ENCODE data around the gene SPEM3.

Gene SPEM3

DNA sequence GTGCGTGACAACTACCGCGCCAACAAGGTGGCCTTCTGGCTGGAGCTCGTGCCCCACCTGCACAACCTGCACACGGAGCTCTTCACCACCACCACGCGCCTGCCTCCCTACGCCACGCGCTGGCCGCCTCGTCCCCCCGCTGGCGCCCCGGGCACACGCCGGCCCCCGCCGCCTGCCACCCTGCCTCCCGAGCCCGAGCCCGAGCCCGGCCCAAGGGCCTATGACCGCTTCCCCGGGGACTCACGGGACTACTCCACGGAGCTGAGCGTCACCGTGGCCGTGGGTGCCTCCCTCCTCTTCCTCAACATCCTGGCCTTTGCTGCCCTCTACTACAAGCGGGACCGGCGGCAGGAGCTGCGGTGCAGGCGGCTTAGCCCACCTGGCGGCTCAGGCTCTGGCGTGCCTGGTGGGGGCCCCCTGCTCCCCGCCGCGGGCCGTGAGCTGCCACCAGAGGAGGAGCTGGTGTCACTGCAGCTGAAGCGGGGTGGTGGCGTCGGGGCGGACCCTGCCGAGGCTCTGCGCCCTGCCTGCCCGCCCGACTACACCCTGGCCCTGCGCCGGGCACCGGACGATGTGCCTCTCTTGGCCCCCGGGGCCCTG lies 11.5 kb upstream of the SPEM3 start:
- Histone ChIP-seq H3K27me3 (ENCODE audit: insufficient read depth, low read length, poor library complexity, severe bottlenecking) (no peaks in the 10 kb centered on the region), H3F3A (ENCODE audit: low read depth) (no peaks in the 10 kb centered on the region), H3K9ac (ENCODE audit: low read depth, low read length, poor library complexity, severe bottlenecking) (no peak overlapping the region), H2AFZ (ENCODE audit: low read length) (no peak overlapping the region), H3K36me3 (ENCODE audit: insufficient read depth, low read length) (no peaks in the 10 kb centered on the region), H3K4me3 (ENCODE audit: low read length, poor library complexity, severe bottlenecking) (no peak overlapping the region), H3K9me3 (ENCODE audit: insufficient read depth, low read depth, low read length) (no peaks in the 10 kb centered on the region), H3K79me2 (ENCODE audit: insufficient read depth, low read length) (no peaks in the 10 kb centered on the region), H3K4me2 (ENCODE audit: low read depth, low read length, poor library complexity, severe bottlenecking) (no peak overlapping the region), H3K9me2 (replicated peaks; ENCODE audit: low read depth, low read length) (no peaks in the 10 kb centered on the region), H4K20me1 (ENCODE audit: insufficient read depth, low read length, poor library complexity, severe bottlenecking) (no peaks in the 10 kb centered on the region), H3K4me1 (ENCODE audit: insufficient read depth, low read length, poor library complexity, severe bottlenecking) (no peaks in the 10 kb centered on the region)
- TF ChIP-seq, protein P1, sequence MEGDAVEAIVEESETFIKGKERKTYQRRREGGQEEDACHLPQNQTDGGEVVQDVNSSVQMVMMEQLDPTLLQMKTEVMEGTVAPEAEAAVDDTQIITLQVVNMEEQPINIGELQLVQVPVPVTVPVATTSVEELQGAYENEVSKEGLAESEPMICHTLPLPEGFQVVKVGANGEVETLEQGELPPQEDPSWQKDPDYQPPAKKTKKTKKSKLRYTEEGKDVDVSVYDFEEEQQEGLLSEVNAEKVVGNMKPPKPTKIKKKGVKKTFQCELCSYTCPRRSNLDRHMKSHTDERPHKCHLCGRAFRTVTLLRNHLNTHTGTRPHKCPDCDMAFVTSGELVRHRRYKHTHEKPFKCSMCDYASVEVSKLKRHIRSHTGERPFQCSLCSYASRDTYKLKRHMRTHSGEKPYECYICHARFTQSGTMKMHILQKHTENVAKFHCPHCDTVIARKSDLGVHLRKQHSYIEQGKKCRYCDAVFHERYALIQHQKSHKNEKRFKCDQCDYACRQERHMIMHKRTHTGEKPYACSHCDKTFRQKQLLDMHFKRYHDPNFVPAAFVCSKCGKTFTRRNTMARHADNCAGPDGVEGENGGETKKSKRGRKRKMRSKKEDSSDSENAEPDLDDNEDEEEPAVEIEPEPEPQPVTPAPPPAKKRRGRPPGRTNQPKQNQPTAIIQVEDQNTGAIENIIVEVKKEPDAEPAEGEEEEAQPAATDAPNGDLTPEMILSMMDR (conservative IDR thresholded peaks at IDR 0.05; ENCODE audit: low read length): no peak
- TF ChIP-seq EZH2phosphoT487 (IDR thresholded peaks at IDR 0.05; ENCODE audit: borderline replicate concordance): no peak

DNA sequence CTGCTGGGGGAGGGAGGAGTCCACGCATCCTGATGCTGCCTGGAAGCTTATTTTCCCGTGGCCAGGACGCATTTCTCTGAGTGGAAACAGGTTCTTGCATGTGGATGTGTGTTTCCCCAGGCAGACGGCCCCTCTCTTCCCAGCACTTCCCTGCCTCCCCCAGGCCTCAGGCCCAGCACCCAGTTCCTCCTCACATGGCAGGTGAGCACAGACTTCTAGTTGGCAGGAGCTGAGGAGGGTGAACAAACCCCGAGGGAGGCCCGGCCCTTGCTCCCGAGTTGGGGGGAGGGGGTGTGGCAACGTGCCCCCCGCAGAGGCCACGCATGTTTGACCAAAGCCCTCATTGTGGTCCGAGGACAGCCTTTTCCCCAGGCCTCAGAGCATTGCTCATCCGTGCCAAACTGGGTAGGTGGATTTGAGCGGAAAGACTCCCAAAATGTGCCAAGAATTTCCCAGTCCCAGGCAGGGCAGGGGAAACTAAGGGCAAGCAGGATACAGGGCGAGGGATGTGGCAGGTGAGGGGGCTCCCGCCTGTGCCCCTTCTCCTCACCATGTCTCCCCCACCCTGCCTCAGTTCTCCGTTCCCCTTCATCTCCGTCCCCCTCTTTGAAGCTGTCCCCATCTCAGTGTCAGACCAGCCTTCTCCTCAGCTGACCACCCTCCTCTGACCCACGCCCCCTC lies 10.0 kb upstream of the SPEM3 start:
- H3F3A ChIP-seq (ENCODE audit: low read depth): no peaks in the 10 kb centered on the region
- TF ChIP-seq, protein P1 (conservative IDR thresholded peaks at IDR 0.05; ENCODE audit: low read length): no peak
- TF ChIP-seq EZH2phosphoT487 (IDR thresholded peaks at IDR 0.05; ENCODE audit: borderline replicate concordance): no peak
- no peak overlapping the region for H3K9ac ChIP-seq (ENCODE audit: low read depth, low read length, poor library complexity, severe bottlenecking)
- H3K4me3 ChIP-seq (ENCODE audit: low read length, poor library complexity, severe bottlenecking): no peak overlapping the region
- H3K4me1 ChIP-seq (ENCODE audit: insufficient read depth, low read length, poor library complexity, severe bottlenecking): no peaks in the 10 kb centered on the region
- H3K27me3 ChIP-seq (ENCODE audit: insufficient read depth, low read length, poor library complexity, severe bottlenecking): no peaks in the 10 kb centered on the region
- no peaks in the 10 kb centered on the region for H3K9me3 ChIP-seq (ENCODE audit: insufficient read depth, low read depth, low read length)
- H3K4me2 ChIP-seq (ENCODE audit: low read depth, low read length, poor library complexity, severe bottlenecking): no peak overlapping the region
- H4K20me1 ChIP-seq (ENCODE audit: insufficient read depth, low read length, poor library complexity, severe bottlenecking): no peaks in the 10 kb centered on the region
- no peaks in the 10 kb centered on the region for H3K36me3 ChIP-seq (ENCODE audit: insufficient read depth, low read length)
- no peak overlapping the region for H2AFZ ChIP-seq (ENCODE audit: low read length)
- H3K9me2 ChIP-seq (replicated peaks; ENCODE audit: low read depth, low read length): no peaks in the 10 kb centered on the region
- no peaks in the 10 kb centered on the region for H3K79me2 ChIP-seq (ENCODE audit: insufficient read depth, low read length)

DNA sequence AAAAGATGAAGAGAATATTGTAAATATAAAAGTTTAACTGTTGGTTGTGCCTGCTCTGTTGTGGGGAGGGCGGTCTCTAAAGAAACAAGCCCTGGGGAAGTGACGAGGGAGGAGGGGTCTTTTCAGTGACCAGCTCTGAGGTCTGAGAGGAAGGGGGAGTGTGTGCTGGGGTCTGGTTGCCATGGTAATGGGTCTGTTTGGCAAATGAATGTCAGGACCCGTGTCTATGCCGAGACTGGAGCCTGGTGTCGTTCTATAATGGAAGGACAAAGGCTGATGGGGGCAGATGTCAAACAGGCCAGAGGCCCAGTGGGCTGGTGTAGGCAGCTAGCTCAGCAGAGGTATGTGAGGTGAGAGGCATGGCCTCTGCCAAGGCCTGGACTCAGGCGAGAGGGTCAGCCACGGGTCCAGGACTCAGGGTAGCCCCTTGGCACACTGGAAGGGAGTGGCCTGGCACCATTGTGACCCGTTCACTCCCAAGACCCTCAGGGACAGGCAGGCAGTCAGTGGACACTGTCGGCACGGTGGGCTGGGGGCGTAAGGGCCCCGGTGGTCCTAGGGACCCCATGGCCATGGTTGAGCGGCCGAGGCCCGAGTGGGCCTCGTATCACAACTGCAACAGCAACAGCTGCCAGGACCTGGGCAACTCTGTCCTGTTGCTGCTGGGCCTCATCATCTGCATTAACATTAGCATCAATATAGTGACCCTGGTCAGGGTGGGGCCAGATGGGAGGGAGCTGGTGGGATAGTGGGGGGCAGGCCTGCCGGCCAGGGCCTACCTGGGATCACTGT lies 8.6 kb upstream of the SPEM3 start, which contains the start of gene SPEM1:
Gene SPEM1, plus strand, starts transcription at position 506 of the 792 bp plus-strand sequence. Its CDS starts 61 bp downstream, at position 567.
- Histone ChIP-seq H3K27me3 (ENCODE audit: insufficient read depth, low read length, poor library complexity, severe bottlenecking) (no peaks in the 10 kb centered on the region), H3K36me3 (ENCODE audit: insufficient read depth, low read length) (no peaks in the 10 kb centered on the region), H4K20me1 (ENCODE audit: insufficient read depth, low read length, poor library complexity, severe bottlenecking) (no peaks in the 10 kb centered on the region), H3F3A (ENCODE audit: low read depth) (no peaks in the 10 kb centered on the region), H3K9ac (ENCODE audit: low read depth, low read length, poor library complexity, severe bottlenecking) (no peak within 1 kb of the TSS), H3K79me2 (ENCODE audit: insufficient read depth, low read length) (no peaks in the 10 kb centered on the region), H3K4me3 (ENCODE audit: low read length, poor library complexity, severe bottlenecking) (no peak within 1 kb of the TSS), H2AFZ (ENCODE audit: low read length) (no peak within 1 kb of the TSS), H3K9me2 (replicated peaks; ENCODE audit: low read depth, low read length) (no peaks in the 10 kb centered on the region), H3K9me3 (ENCODE audit: insufficient read depth, low read depth, low read length) (no peaks in the 10 kb centered on the region), H3K4me1 (ENCODE audit: insufficient read depth, low read length, poor library complexity, severe bottlenecking) (no peaks in the 10 kb centered on the region), H3K4me2 (ENCODE audit: low read depth, low read length, poor library complexity, severe bottlenecking) (no peak within 1 kb of the TSS)
- TF ChIP-seq, protein P1 (conservative IDR thresholded peaks at IDR 0.05; ENCODE audit: low read length): no peak
- TF ChIP-seq EZH2phosphoT487 (IDR thresholded peaks at IDR 0.05; ENCODE audit: borderline replicate concordance): no peak
